ENCODE data around the gene PDE6A. TPM values are rescaled to one million over a fixed set of nuclear protein-coding genes. Genes with fewer than 3 reads are reported as not detected.

The PDE6A gene
- total RNA-seq, 1 experiment from 2014 or later, result 0.42 TPM

- BruUV-seq (replicated peaks), result no TSS peak
- intact Hi-C loops (cut with micrococcal nuclease), result loop anchor here (2.0 kb wide), 2 partner anchors 23 to 45 kb away; partner anchors contain the start of gene SLC26A2
- no peak for TF ChIP-seq CTCF (IDR thresholded peaks at IDR 0.05; ENCODE audit: unreplicated experiment)
- Mint-ChIP-seq H3K4me3 (ENCODE audit: unreplicated experiment) (peak overlapping the region; percentile 2), H3K27me3 (ENCODE audit: insufficient read depth, unreplicated experiment) (no peaks in the 10 kb centered on the region), H3K27ac (ENCODE audit: low read depth, unreplicated experiment) (peak overlapping the region; percentile 82), H3K36me3 (ENCODE audit: insufficient read depth, unreplicated experiment) (no peaks in the 10 kb centered on the region), H3K4me1 (ENCODE audit: insufficient read depth, unreplicated experiment) (peaks cover 57% of the 10 kb centered on the region), H3K9me3 (ENCODE audit: unreplicated experiment) (no peaks in the 10 kb centered on the region)
- ChIA-PET POLR2A (interaction anchor here (0.6 to 8.1 kb wide), 14 partner anchors 9 to 77 kb away, joined by 3 to 96 read pairs (median 8); partner anchors contain the start of gene SLC26A2), CTCF (interaction anchor here (0.6 to 3.9 kb wide), 15 partner anchors 12 to 86 kb away, joined by 3 to 44 read pairs (median 5); partner anchors contain the start of gene SLC26A2)
- peak; percentile 83 for DNase-seq (ENCODE audit: unreplicated experiment)
Measured at GRCh38 chr5:149915392-149916260, 29.0 kb downstream of the PDE6A start.

DNA sequence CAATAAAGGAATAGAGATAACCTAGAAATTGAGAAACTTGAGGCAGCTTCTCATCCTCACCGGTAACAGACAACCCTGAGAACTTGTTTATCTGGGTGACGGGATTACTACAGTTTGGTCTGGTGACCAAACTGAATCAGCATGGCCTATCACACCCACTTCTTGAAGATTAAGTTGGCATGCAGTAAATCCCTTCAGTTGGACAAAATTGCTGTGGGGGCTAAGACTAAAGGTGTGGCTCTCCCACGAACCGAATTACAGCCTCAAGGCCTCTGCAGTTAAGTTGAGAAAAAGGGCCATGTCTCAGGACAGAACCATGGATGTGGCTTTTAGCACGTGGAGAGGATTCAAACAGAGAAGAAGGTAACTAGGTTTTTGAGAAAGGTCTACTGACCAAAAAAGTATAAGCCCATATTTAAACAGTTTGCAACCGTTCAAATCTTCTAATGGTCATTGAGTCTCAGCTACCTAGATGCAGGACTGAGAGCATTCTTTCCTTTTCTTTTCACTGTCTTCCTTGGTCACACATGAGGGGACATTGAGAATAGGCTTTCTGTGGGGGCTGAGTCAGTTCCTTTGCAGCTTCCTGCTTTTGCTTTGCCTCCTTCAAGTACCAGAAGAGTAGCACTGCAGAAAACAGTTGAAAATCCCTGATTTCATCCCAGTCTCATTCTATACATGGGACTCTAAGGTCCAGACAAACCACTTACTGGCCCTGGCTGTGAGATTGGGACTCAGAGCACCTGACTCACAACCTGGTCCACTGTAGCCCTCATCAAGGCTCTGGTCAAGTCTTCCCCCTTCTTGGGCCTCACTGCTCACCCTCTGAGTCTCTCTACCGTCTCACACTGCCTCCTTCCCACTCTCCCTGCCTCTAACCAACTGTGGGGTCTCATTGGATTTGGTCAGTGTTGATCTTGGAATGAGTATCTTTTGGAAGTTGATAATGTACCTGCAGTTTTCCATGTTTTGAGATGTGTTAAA, 30.9 kb downstream of the PDE6A start:
- H3K9me3 Mint-ChIP-seq (ENCODE audit: unreplicated experiment), result no peaks in the 10 kb centered on the region
- H3K27ac Mint-ChIP-seq (ENCODE audit: low read depth, unreplicated experiment), result no peak overlapping the region
- CTCF ChIA-PET, result interaction anchor here (0.7 to 3.9 kb wide), 9 partner anchors 22 to 75 kb away, joined by 3 to 24 read pairs (median 4); partner anchors contain the start of gene SLC26A2
- TF ChIP-seq CTCF (IDR thresholded peaks at IDR 0.05; ENCODE audit: unreplicated experiment), result no peak
- no peaks in the 10 kb centered on the region for H3K27me3 Mint-ChIP-seq (ENCODE audit: insufficient read depth, unreplicated experiment)
- DNase-seq (ENCODE audit: unreplicated experiment), result no peak
- POLR2A ChIA-PET, result interaction anchor here (0.6 to 8.1 kb wide), 12 partner anchors 9 to 279 kb away, joined by 3 to 96 read pairs (median 4); partner anchors contain the start of gene SLC26A2
- H3K36me3 Mint-ChIP-seq (ENCODE audit: insufficient read depth, unreplicated experiment), result no peaks in the 10 kb centered on the region
- no TSS peak for BruUV-seq (replicated peaks)
- H3K4me3 Mint-ChIP-seq (ENCODE audit: unreplicated experiment), result no peak overlapping the region
- H3K4me1 Mint-ChIP-seq (ENCODE audit: insufficient read depth, unreplicated experiment), result peaks cover 57% of the 10 kb centered on the region
- intact Hi-C loops (cut with micrococcal nuclease), result loop anchor here (2.0 kb wide), 1 partner anchor 47 kb away; the partner anchor contains the start of gene SLC26A2

DNA sequence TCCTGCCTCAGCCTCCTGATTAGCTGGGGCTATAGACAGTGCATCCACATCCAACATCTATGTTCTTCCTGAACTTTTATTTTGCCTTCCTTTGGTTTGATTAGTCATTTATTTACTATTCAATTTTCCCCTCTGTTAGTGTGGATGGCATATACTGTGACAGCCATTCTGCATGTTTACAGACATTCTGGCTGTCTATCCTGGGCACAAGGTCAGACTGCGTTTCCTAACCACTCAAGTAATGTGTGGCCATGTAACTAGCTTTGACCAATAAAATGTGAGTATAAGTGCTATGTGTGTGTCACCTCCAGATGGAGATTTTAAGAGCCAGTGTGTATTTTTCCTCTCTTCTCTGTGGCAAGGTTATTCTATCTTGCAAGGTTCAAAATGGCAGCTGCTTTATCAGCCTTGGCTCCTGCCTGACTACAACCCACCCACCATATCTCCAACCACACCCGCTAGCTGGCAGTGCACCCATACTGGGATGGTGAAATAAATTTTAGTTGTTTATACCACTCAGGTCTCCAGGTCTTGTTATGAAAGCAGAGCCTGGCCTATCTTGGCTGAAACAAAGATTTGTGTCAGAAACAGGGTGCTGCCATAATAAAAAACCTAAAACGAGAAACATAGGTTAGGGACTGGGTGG, 32.2 kb downstream of the PDE6A start:
- BruUV-seq (replicated peaks), result no TSS peak
- CTCF ChIA-PET, result interaction anchor here (0.7 to 2.9 kb wide), 4 partner anchors 47 to 74 kb away, joined by 3 to 17 read pairs (median 4); partner anchors contain the start of gene SLC26A2
- Mint-ChIP-seq H3K4me1 (ENCODE audit: insufficient read depth, unreplicated experiment) (peaks cover 48% of the 10 kb centered on the region), H3K4me3 (ENCODE audit: unreplicated experiment) (no peak overlapping the region), H3K36me3 (ENCODE audit: insufficient read depth, unreplicated experiment) (no peaks in the 10 kb centered on the region), H3K27ac (ENCODE audit: low read depth, unreplicated experiment) (no peak overlapping the region), H3K9me3 (ENCODE audit: unreplicated experiment) (no peaks in the 10 kb centered on the region), H3K27me3 (ENCODE audit: insufficient read depth, unreplicated experiment) (no peaks in the 10 kb centered on the region)
- intact Hi-C loops (cut with micrococcal nuclease), result no loop called here
- no peak for DNase-seq (ENCODE audit: unreplicated experiment)
- TF ChIP-seq CTCF (IDR thresholded peaks at IDR 0.05; ENCODE audit: unreplicated experiment), result no peak
- POLR2A ChIA-PET, result interaction anchor here (0.8 to 8.1 kb wide), 5 partner anchors 8 to 49 kb away, joined by 3 to 96 read pairs (median 49); partner anchors contain the start of gene SLC26A2

Measured in MCF 10A (cell line).